NCI-H510A (cell line): ENCODE data around the gene SPATS2.
A peak's percentile ranks its signal among the peaks of the same experiment; 100 is the strongest.
"Not testable (repeated sequence)": the region's sequence is repeated elsewhere in the genome, so short reads cannot be mapped to it uniquely, and the experiment has no call there.

Experiments used
- DNase-seq: peaks from one replicate; lab custom pipeline; 2025; lab: John Stamatoyannopoulos, UW

The SPATS2 gene

DNA sequence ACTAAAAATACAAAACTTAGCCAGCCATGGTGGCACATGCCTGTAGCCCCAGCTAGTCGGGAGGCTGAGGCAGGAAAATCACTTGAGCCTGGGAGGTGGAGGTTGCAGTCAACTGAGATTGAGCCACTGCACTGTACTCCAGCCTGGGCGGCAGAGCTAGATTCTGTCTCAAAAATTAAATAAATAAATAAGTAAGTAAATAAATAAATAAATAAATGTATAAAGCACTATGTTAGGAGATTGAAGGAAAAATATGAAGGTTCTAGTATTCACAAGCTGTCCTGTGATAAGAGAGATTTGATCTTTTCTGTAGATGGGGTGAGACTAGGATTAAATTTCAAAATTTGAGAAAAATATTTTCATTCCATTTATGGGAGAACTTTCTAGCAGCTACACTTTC lies 14.9 kb upstream of the SPATS2 start:
- DNase-seq = no peak

DNA sequence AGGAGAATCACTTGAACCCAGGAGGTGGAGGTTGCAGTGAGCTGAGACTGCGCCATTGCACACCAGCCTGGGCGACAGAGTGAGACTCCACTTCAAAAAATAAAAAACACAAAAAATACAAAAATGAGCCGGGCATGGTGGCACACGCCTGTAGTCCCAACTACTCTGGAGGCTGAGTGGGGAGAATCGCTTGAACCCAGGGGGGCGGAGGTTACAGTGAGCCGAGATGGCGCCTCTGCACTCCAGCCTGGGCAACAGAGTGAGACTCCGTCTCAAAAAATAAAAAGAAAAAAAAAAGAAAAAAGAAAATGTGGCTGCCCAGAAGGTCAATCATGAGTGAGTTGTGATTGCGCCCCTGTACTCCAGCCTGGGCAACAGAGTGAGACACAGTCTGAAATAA lies 11.3 kb upstream of the SPATS2 start:
- no peak for DNase-seq

DNA sequence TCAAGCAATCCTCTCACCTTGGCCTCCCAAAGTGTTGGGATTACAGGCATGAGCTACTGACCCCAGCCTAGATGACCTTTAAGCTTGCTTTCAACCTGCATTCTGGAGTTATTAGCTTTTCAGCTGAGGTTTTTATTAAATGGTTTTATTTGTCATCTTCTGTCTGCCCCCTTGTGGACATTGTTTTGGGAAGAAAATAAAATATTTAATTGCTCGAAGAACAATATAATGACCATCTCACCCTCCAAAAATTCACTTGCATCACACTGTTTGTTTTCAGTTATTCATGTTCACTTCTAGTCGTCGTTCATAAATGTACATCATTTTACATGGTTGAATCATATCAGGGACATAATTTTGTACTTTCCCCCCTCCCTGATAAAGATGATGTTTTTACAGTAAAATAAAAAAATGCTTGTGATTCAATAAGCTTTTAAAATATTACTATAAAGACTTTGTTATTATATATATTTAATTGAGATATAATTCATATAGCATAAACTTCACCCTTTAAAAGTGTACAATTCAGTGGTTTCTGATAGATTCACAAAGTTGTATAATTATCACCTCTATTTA lies 10.1 kb upstream of the SPATS2 start:
- no peak for DNase-seq

DNA sequence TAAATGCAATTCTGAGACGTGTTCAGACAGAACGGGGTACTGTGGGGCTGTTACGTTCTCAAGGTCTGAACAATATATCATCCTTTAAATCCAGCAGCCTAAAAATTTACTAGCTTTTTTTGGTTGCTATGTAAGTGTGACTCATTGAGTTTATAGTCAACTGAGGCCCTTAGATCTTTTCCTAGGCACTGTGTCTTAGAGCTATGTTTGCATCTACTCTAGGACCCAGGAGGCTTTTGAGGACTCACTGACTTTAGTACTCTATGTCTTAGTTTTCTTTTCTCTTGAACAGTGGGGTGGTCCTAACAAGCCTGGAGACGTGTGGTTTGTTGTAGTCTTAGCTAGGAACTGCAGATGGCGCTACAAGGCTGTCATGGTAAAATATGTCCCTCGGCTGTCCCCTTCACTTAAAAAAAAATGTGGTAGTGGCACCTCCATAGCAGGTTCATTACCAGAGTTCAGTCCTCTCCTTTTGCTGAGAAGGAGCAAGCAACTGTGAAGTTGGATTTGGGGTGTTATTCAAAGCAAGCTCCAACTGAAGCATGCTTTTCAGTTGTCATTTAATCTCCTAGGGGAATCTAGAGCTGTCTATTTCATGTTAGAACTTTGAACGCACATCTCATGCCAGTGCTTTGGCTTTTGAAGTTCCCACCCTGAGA lies 8.7 kb upstream of the SPATS2 start:
- DNase-seq = peak; percentile 25

DNA sequence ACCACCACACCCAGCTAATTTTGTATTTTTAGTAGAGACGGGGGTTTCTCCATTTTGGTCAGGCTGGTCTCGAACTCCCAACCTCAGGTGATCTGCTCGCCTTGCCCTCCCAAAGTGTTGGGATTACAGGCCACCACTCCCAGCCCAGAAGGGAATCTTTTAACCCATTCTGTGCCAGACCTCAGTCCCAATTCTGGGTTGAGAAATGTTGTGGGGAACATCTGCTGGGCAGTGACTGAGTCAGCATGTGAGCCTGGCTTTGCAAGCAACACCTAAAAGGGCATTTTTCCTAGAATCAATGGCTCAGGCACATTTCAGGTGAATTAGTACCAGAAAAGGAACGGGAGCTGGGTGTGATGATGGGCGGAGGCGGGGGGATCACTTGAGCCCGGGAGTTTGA lies 7.6 kb upstream of the SPATS2 start:
- no peak for DNase-seq

DNA sequence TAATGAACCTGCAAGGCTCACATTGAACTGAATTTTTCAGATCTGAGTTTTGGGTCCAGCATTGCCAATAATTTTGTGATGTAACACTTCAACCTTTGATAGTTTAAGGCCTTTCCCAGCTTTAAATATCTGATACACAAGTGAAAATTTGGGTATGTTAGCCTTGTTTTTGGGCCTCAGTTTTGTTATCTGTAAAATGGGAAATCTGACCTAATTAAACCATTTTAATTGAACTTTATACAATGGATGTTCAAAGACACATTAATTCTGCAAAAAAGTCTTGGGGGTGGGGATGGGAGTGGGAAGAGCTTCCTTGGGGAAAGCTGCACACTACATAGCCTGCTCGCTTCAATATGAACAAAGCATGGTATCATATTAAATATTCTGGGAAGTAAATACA lies 5.2 kb upstream of the SPATS2 start:
- no peak for DNase-seq

DNA sequence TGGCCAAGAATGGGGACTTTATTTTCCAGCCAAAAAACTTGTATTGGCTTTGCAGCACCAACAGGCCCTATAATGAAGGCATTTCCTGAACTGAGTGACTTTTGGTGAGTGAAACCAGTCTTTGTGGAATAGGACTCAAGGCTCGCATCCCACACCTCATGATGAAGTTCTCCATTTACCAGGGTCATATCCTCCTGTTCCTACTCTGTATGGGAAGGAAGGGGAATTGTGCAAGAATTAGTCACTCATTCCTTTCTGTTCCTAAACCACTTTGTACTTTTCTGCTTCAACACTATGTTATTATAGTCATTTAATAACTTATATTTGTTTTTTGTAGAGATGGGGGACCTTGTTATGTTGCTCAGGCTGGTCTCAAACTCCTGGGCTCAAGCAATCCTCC lies 2.3 kb upstream of the SPATS2 start:
- no peak for DNase-seq

DNA sequence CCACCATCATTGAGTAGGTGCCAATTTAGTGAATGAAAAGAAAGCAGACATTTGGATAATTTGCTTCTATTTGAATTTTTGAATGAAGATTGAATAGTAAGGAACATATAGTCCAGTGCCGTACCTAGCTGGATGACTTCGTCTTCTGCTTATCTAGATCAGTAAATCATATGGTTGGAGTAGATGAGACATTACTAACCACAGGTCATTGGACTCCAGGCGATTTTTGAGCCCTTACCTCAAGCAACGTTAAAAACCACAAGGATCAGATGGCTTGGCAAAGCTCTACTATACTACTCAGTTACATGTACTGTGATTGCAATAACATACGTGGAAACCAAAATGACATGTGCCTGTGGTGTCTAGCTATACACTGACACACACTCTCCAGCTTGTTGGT lies 1.7 kb upstream of the SPATS2 start:
- no peak for DNase-seq

DNA sequence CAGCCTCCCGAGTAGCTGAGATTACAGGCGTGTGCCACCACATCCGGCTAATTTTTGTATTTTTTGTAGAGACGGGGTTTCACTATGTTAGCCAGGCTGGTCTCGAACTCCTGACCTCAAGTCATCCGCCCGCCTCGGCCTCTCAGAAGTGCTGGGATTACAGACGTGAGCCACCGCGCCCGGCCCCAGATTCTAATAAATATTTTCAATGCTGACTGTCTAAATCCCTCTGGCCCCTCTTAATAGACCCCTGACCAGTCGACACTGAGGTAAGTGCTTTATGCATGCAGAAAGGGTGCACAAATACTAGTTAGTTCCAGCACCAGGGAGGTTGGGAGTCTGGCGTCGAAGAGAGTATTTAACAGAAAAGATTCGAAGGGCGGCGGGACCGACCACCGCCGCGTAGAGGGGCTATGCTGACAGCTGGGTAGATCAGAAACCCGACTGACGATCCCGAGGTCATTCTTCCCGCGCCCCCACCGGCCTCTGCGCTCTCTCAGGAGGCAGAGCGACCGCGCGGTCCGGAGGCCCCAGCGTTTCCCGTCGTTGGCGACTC lies 1.1 kb upstream of the SPATS2 start:
- DNase-seq = no peak

DNA sequence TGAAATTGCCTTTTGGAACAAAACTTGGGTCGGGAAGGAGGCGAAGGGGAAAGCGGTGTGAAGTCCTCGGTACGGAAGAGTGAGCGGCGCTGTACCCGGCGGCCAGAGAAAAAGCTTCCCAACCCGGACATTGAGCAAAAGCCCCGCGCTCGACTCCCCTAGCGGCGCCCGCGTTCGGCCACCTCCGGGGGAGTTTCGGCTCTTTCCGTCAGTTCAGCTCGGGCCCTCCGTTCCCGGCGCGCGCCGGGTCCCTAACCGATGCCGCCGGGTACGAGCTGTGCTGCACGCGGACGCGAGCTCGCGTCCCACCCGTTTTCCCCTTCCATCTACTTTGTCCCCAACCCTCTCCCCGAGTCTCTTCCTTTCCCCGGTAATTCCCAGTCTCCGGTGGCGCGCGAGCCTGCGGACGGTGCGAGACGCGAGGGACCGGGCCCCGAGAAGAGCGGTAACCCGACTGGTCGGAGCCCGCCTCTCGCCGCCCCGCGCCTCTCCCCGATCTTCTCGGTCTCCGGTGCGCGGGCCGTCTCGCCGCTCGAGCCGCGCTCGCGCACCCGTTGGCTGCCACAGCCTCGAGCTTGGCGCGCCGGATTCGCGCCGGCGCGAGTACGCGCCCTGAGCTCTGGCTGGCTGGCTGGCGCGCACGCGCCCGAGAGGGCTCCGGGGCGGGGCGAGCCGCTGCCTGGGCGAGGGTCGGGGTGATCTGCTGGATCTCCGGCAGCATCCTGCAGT lies 446 bp upstream of the SPATS2 start:
- peak; percentile 95 for DNase-seq

DNA sequence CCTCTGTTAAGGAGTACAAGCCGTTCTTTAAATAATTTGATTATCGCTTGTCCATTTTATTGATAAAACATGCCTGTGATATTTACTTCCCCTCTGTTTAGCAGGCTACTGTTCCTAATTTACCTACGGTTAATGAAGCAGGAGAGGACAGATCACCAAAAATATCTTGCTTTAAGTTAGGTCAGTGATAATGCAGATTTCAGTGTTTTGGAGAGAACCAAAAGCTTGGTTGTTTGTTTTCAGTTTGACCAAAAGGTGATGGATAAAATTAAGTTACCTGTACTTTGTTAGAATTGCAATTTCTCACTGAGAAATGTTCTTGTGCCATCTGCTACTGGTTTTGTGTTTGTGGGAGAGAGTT lies 958 bp downstream of the SPATS2 start:
- DNase-seq = no peak

DNA sequence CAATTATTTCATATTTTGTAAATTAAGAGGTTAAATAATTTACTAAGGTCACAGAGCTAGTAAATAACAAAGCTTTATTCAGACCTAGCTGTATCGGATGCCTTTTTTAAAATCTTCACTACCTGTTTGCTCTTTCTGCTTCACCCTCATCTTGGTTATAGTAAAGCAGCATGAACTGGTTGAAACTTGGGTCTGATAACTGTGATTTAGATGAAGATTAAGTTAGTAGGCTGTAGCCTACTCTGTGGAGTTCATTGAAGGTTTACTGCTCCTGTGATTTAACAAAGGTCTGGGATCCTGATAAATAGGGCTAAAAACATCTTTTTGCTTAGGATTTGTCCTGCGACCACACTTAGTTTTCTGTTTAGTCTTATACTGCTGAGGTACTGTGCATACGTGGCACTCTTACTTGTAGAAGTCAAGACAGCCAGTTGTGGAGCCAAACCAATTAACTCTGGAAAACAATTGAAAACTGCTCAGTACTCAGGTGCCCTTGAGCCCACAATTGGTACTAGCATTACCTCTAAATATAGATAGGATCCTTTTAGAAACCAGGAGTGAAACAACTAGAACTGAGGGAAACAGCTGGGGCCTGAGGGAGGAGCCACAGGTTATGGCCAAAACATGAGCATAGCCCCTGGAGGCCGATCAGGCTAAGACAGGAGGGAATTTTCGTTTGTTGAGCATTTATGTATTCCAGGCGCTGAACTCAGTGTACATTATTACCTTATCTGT lies 2.3 kb downstream of the SPATS2 start:
- peak; percentile 15 for DNase-seq

DNA sequence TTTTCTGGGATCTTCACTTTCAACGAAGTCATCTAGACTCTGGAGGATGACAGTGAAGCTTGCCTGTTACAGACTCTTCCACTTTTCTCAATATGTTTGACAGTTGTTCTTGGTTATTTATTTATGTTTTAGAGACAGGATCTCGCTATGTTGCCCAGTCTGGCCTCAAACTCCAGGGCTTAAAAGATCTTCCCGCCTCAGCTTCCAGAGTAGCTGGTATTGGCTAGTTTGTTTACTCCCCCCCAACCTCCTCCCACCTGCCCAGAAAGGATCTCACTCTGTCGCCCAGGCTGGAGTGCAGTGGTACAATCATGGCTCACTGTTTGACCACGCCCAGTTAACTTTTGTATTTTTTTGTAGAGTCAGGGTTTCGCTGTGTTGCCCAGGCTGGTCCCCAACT lies 3.3 kb downstream of the SPATS2 start:
- DNase-seq = no peak

DNA sequence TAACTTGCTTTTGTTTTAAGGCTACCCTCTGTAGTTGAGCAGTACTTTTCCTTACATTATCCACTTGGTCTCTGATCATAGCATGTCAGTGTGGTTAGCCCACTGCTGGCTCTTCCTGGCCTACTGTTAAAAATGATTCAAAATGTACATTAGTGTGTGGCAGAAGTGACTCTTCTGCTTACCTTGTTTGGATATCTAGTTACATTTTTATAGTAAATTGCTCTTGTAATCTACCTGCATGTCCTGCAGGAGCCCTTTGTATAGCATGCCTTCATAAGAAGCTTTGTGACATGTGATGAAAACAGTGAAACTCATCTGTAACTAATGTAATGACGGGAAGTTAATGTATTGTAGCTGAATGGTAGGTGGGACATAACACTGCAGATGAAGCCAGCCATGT lies 8.1 kb downstream of the SPATS2 start:
- DNase-seq = no peak

DNA sequence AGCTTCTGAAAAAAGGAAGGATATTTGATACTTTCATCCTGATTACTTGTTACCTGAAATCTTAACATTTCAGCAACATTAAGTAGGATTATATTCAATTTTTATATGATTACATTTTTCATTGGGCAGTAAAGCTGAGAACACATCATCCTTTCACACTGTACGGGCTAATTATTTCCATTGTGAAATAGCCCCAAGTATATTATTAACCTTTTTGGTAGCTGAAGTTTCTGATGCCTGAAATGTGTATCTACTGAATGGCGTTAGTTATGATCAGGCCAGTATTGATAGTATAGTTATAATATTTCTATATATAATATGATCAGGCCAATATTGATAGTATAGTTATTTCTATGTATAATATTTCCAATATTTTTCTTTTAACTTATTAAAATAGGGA lies 10.1 kb downstream of the SPATS2 start:
- no peak for DNase-seq

DNA sequence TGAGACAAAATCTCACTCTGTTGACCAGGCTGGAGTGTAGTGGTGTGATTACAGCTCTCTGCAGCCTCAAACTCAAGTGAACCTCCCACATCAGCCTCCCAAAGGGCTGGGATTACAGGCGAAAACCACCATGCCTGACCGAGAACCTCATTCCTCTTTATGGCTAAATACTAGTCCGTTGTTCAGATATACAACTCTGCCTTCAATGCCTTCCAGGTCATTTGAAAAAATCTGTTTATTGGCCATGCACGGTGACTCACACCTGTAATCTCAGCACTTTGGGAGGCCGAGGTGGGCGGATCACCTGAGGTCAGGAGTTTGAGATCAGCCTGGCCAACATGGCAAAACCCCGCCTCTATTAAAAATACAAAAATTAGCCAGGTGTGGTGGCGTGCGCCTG lies 12.9 kb downstream of the SPATS2 start:
- DNase-seq = not testable (repeated sequence)

DNA sequence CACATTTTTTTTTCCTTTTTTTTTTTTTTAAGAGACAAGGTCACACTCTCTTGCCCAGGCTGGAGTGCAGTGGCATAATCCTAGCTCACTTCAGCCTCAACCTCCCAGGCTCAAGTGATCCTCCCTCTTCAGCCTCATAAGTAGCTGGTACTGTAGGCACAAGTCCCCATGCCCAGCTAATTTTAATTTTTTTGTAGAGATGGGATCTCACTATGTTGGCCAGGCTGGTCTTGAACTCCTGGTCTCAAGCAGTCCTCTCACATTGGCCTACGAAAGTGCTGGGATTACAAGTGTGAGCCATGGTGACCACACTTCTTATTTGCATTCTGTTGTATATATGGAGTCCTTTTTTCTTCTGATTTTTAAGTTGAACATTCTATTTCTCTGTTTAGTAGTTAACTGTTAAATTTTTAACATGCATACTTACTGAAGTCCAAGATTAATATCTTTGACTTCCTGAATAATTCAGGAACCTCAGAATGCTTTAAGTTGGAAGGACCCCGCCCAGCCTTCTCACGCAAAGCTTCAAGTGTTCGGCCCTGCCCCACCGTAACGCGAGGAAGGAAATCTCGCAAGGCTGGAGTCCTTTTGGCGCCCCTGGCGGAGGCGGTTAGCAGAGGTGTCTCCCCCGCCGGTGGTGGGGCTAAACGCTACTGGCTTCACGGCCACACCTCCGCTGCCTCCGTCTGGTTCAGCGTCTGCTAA lies 21.6 kb downstream of the SPATS2 start:
- no peak for DNase-seq

DNA sequence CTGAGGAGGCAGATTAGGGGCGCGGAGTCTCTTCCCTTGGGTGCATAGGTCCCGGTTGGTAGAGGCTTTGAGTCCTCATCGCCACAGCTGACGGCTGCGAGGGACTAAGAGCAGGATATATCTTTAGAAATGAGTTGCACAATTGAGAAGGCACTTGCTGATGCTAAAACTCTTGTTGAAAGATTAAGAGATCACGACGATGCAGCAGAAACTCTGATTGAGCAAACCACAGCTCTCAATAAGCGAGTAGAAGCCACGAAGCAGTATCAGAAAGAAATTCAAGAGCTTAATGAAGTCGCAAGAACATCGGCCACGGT lies 22.1 kb downstream of the SPATS2 start:
- no peak for DNase-seq

DNA sequence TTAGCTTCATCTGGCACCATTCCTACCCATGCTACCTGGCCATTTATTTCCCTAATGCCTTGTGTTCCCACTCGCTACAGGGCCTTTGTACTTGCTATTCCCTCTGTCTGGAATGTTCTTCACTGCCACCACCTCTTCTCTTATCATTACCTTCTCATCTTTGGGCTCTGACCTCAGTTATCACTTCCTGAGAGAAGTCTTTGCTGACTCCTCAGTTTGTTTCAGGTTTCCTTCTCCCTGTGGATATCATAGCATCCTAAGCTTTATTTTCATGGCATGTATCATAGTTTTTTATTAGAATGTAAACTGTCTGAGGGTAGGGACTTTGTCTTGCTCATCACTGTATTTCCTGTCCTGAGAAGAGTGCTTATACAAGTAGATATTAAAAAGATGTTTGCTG lies 29.7 kb downstream of the SPATS2 start:
- DNase-seq = no peak

DNA sequence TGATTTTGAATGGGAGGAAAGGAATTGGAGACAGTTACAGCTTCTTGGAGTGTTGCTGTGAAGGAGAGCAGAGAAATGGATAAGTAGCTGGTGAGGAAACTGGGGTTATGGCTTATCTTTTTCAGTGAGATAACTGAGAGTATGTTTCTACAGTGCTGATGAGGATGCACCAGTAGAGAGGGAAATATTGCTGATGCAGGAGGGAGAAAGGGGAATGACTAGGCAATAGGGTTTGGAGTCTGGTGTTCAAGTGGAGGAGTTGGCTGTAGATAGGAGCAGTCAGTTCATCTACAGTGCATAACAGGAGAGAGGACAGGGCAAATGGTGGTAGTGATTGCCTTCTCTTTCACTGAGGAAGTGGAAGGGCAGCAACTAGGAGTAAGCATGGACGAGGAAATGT lies 33.0 kb downstream of the SPATS2 start:
- no peak for DNase-seq

DNA sequence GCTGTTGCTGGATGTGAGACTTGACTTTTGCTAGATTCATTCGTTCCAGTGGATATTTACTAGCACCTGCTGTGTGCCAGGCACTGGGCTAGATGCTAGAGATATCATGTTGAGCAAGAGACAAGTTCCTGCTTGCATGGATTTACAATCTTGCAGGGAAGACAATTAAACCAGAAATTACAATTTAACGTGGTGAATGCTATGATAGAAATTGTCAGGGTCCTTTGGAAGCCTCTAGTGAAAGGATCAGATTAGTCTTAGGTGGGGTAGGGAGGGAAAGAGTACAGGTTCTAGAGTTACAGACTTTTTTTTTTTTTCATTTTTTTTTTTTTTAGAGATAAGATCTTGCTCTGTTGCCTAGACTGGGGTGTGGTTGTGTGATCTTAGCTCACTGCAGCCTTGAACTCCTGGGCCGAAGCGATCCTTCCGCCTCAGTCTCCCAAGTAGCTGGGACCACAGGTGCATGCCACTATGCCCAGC lies 36.7 kb downstream of the SPATS2 start:
- no peak for DNase-seq

DNA sequence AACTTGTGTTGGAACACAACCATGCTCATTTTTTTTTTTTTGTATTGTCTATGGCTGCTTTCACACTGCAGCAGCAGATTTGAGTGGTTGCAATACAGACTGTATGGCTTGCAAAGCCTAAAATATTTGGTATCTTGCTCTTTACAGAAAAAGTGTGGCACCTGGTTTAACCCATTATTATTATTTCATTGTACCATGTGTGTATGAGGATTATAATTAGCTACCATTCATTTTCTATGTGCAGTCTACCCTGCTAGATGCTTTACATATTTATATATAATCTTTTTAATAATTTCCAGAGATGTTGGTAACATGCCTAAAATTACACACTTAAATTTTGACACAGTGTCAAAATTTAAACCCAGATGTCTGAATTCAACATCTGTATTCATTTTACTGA lies 37.7 kb downstream of the SPATS2 start:
- no peak for DNase-seq
